HepG2 (cell line): Measurements from ENCODE around the gene ATXN1L. TPM values are rescaled to one million over a fixed set of nuclear protein-coding genes. Genes with fewer than 3 reads are reported as not detected.

Experiments used
- ARID2 ChIP-seq: sonication (generic); formaldehyde crosslinking; IDR thresholded peaks from 2 replicates; pipeline ENCODE4 v1.8.1; 2022; ENCODE audit warnings: mild to moderate bottlenecking, missing genetic modification reagents, borderline replicate concordance
- ARNT ChIP-seq: fragments of 450-650 bp; IDR thresholded peaks from 2 replicates; pipeline ENCODE4 v1.6.1; 2017
- ATF1 ChIP-seq: IDR thresholded peaks from 2 replicates; pipeline ENCODE4 v1.6.1; 2016; ENCODE audit warnings: mild to moderate bottlenecking, control low read depth
- CSRNP1 ChIP-seq: sonication (generic); formaldehyde crosslinking; IDR thresholded peaks from 2 replicates; pipeline ENCODE4 v1.8.1; 2023; ENCODE audit warnings: mild to moderate bottlenecking, missing genetic modification reagents
- FOXM1 ChIP-seq: sonication (generic); formaldehyde crosslinking; IDR thresholded peaks from 2 replicates; pipeline ENCODE4 v1.5.0; 2020; ENCODE audit warnings: missing genetic modification reagents
- FOXO1 ChIP-seq: sonication (generic); formaldehyde crosslinking; IDR thresholded peaks from 2 replicates; pipeline ENCODE4 v1.4.0; 2020; ENCODE audit warnings: missing genetic modification reagents
- FOXO4 ChIP-seq: sonication (generic); formaldehyde crosslinking; conservative IDR thresholded peaks from 2 replicates; pipeline ENCODE4 v1.8.1; 2023; ENCODE audit warnings: missing genetic modification reagents
- MAFK ChIP-seq, 2 experiments: IDR thresholded peaks in 1 of 2; conservative IDR thresholded peaks in 1 of 2; 2 replicates each; pipeline ENCODE4 v1.6.1; 2011; ENCODE audit warnings: improper control_type of control experiment in 2 of 2, low read length in 2 of 2
- NR2C2 ChIP-seq: sonication (generic); formaldehyde crosslinking; IDR thresholded peaks from 2 replicates; pipeline ENCODE4 v1.4.0; 2020; ENCODE audit warnings: missing genetic modification reagents, mild to moderate bottlenecking, moderate library complexity, borderline replicate concordance
- PAX8 ChIP-seq: sonication (generic); formaldehyde crosslinking; IDR thresholded peaks from 2 replicates; pipeline ENCODE4 v1.8.0; 2022; ENCODE audit warnings: mild to moderate bottlenecking, missing genetic modification reagents, borderline replicate concordance
- PHF8 ChIP-seq: sonication (generic); formaldehyde crosslinking; IDR thresholded peaks from 2 replicates; pipeline ENCODE4 v1.5.0; 2020; ENCODE audit warnings: missing genetic modification reagents
- ZBTB43 ChIP-seq: sonication (generic); formaldehyde crosslinking; conservative IDR thresholded peaks from 2 replicates; pipeline ENCODE4 v1.4.0; 2020; ENCODE audit warnings: missing genetic modification reagents
- ZFX ChIP-seq: sonication (generic); formaldehyde crosslinking; IDR thresholded peaks from 2 replicates; pipeline ENCODE4 v1.4.0; 2020; ENCODE audit warnings: mild to moderate bottlenecking, low read depth, missing genetic modification reagents, moderate library complexity
- ZNF530 ChIP-seq: sonication (generic); formaldehyde crosslinking; IDR thresholded peaks from 2 replicates; pipeline ENCODE4 v1.5.0; 2020; ENCODE audit warnings: low read depth, mild to moderate bottlenecking, missing genetic modification reagents
- ZNF547 ChIP-seq: sonication (generic); formaldehyde crosslinking; IDR thresholded peaks from 2 replicates; pipeline ENCODE4 v1.5.1; 2020; ENCODE audit warnings: mild to moderate bottlenecking, missing genetic modification reagents
- ZNF563 ChIP-seq: sonication (generic); formaldehyde crosslinking; IDR thresholded peaks from 2 replicates; pipeline ENCODE4 v1.8.0; 2022; ENCODE audit warnings: mild to moderate bottlenecking, moderate library complexity, missing genetic modification reagents
- ZNF766 ChIP-seq: sonication (generic); formaldehyde crosslinking; IDR thresholded peaks from 2 replicates; pipeline ENCODE4 v1.5.0; 2020; ENCODE audit warnings: missing genetic modification reagents, borderline replicate concordance
- ZNF883 ChIP-seq: sonication (generic); formaldehyde crosslinking; IDR thresholded peaks from 2 replicates; pipeline ENCODE4 v1.5.1; 2020; ENCODE audit warnings: mild to moderate bottlenecking, missing genetic modification reagents; ENCODE audit errors: not compliant biosample characterization
- ZNF891 ChIP-seq: sonication (generic); formaldehyde crosslinking; IDR thresholded peaks from 2 replicates; pipeline ENCODE4 v1.5.0; 2020; ENCODE audit warnings: mild to moderate bottlenecking, missing genetic modification reagents
- ZSCAN12 ChIP-seq: sonication (generic); formaldehyde crosslinking; IDR thresholded peaks from 2 replicates; pipeline ENCODE4 v1.9.0; 2021; ENCODE audit warnings: mild to moderate bottlenecking, missing genetic modification reagents
- ZSCAN30 ChIP-seq: sonication (generic); formaldehyde crosslinking; IDR thresholded peaks from 2 replicates; pipeline ENCODE4 v1.5.0; 2020; ENCODE audit warnings: mild to moderate bottlenecking, missing genetic modification reagents
- polyA plus RNA-seq, 8 experiments: library from polyadenylated mRNA; depleted of rRNA in 3 of 8; stranded (reverse) in 7 of 8; unstranded in 1 of 8; fragments of >200 nt; fragmentation: Illumina TruSeq in 4 of 8; extraction: Trizol in 4 of 8; gene quantifications; 2 replicates each; pipeline versions ENCODE4 v1.2.1 to v1.2.3, GENCODE V29; 2011 to 2016; ENCODE audit warnings: low read depth in 4 of 8, missing spikeins in 1 of 8, mixed read lengths in 1 of 8; ENCODE audit not compliant: insufficient read depth in 1 of 8
- total RNA-seq, 5 experiments: library from RNA; depleted of rRNA; stranded (reverse); fragments of >200 nt; fragmentation: Illumina TruSeq; extraction: Trizol; gene quantifications; 2 replicates each; pipeline ENCODE4 v1.2.3, GENCODE V29; 2016; ENCODE audit warnings: low read depth in 1 of 5
- TF ChIP-seq, protein P1 (sequence below): sonication (generic); formaldehyde crosslinking; IDR thresholded peaks from 2 replicates; pipeline ENCODE4 v1.5.0; 2020; ENCODE audit warnings: mild to moderate bottlenecking, missing genetic modification reagents, borderline replicate concordance
- TF ChIP-seq, protein P2 (sequence below): sonication (generic); formaldehyde crosslinking; IDR thresholded peaks from 2 replicates; pipeline ENCODE4 v1.8.1; 2023; ENCODE audit warnings: mild to moderate bottlenecking, missing genetic modification reagents

The ATXN1L gene
- total and polyA plus RNA-seq, 2 of the 13 experiments (the other 11 are each of a cell fraction or from before 2014, with no cell fraction given), result 20.0 to 22.4 TPM

DNA sequence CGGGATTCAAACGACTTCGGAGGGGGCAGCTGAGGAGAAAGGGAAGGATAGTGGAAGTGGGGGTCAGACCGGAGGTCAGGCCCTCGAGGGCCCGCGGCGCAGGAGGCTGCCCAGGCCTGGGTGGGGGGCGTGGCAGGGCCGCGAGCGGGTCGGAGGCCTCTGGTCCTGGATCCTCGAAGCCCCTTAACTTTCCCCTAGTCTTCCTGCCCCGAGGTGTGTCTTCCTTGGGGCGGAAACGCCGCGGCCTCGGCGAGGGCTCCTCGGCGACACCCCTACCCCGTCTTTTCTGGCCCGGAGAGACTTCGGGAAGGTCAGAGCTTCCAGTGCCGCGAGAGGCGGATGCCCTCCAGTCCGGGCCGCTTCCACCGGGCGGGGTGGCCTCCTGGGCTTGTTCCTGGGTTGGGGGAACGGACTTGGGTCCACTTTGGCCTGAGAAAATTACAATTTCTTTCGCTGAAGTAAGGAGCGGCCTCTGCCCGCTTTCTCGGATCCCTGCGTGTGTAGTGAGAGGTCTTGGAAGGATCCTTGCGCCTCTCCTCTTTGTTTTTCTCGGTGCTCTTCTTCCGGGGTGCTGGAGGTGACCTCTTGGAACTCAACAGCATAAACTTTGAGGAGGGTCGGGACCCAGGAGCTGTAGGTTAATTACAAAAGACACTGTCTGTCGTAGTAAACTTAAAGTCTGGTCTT, 50.0 kb downstream of the ATXN1L start (continued):
- TF ChIP-seq ZNF547 (CRISPR knock-in tag) (no peak), FOXO1 (no peak), ZNF891 (CRISPR knock-in tag) (peak; percentile 53), ZNF883 (CRISPR knock-in tag) (no peak), ARID2 (0 out of 2 replicates have a peak, but pooled peaks have one; percentile 51), ATF1 (CRISPR knock-in tag) (peak; percentile 48; the same call in 1 of the 2 replicates), MAFK (conservative IDR thresholded peaks at IDR 0.05 in 1 of 2, IDR thresholded peaks at IDR 0.05 in 1 of 2; ENCODE audit: low read length in 2 of 2) (no peak), CSRNP1 (CRISPR knock-in tag) (peak; percentile 10; the same call in 1 of the 2 replicates), ZBTB43 (no peak), NR2C2 (no peak; the same call in 1 of the 2 replicates), ZNF563 (CRISPR knock-in tag) (peak; percentile 22; the same call in 1 of the 2 replicates), ZSCAN30 (CRISPR knock-in tag) (peak; percentile 11; the same call in 1 of the 2 replicates), ARNT (no peak), ZNF530 (no peak), ZFX (CRISPR knock-in tag) (peak; percentile 87; the same call in 1 of the 2 replicates), FOXO4 (CRISPR knock-in tag) (no peak), FOXM1 (CRISPR knock-in tag) (no peak), ZSCAN12 (no peak; the same call in 1 of the 2 replicates), ZNF766 (CRISPR knock-in tag) (no peak), PAX8 (CRISPR knock-in tag) (0 out of 2 replicates have a peak, but pooled peaks have one; percentile 64), PHF8 (CRISPR knock-in tag) (peak; percentile 75)
- TF ChIP-seq, protein P1, sequence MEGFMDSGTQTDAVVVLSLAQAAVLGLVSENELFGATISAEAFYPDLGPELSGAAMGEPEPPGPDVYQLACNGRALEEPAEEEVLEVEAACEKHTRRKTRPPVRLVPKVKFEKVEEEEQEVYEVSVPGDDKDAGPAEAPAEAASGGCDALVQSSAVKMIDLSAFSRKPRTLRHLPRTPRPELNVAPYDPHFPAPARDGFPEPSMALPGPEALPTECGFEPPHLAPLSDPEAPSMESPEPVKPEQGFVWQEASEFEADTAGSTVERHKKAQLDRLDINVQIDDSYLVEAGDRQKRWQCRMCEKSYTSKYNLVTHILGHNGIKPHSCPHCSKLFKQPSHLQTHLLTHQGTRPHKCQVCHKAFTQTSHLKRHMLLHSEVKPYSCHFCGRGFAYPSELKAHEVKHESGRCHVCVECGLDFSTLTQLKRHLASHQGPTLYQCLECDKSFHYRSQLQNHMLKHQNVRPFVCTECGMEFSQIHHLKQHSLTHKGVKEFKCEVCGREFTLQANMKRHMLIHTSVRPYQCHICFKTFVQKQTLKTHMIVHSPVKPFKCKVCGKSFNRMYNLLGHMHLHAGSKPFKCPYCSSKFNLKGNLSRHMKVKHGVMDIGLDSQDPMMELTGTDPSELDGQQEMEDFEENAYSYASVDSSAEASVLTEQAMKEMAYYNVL, result no peak
- TF ChIP-seq, protein P2, sequence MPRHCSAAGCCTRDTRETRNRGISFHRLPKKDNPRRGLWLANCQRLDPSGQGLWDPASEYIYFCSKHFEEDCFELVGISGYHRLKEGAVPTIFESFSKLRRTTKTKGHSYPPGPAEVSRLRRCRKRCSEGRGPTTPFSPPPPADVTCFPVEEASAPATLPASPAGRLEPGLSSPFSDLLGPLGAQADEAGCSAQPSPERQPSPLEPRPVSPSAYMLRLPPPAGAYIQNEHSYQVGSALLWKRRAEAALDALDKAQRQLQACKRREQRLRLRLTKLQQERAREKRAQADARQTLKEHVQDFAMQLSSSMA (CRISPR knock-in tag), result peak; percentile 21; the same call in 1 of the 2 replicates
